A549 (cell line): Measurements from ENCODE around the gene RPS6KC1. TPM values are rescaled to one million over a fixed set of nuclear protein-coding genes. Genes with fewer than 3 reads are reported as not detected.
"Not testable (repeated sequence)": the region's sequence is repeated elsewhere in the genome, so short reads cannot be mapped to it uniquely, and the experiment has no call there.

Experiments used
- ATAC-seq, 2 experiments: fragments of 200-7000 bp in 1 of 2; fragments of >200 bp in 1 of 2; cut with Nextera tagmentation in 1 of 2; cut with Tn5 transposase in 1 of 2; 3 replicates each; pipeline versions ENCODE4 v1.8.0 to v1.9.1; 2018 to 2020; ENCODE audit warnings: mild to moderate bottlenecking in 1 of 2, moderate library complexity in 1 of 2
- CTCF ChIA-PET: fragments of 300-600 bp; sonication (Branson Sonifier 250); formaldehyde crosslinking; extraction: SDS; loops from one replicate; lab custom pipeline; 2021; ENCODE audit warnings: antibody characterized with exemption, inconsistent platforms; lab: Yijun Ruan, JAX
- POLR2A ChIA-PET: fragments of 350-600 bp; formaldehyde crosslinking; extraction: SDS; loops from one replicate; lab custom pipeline; 2021; ENCODE audit warnings: antibody characterized with exemption, inconsistent platforms; lab: Yijun Ruan, JAX
- DNase-seq, 2 experiments: peaks; one replicate each; pipeline versions ENCODE4 v3.0.0 to v3.0.0-alpha.2; 2011 to 2016; ENCODE audit warnings: low read depth in 1 of 2, low spot score in 1 of 2
- FAIRE-seq: peaks from 2 replicates; lab custom pipeline; 2011; peaks lifted over from hg19 to GRCh38; lab: Jason Lieb, UNC
- H3K27ac ChIP-seq, 2 experiments: fragments of >200 bp; sonication (Bioruptor Twin); formaldehyde crosslinking; 3 replicates each; pipeline ENCODE4 v1.5.1; 2016 to 2017
- H3K4me1 ChIP-seq: fragments of >200 bp; sonication (Bioruptor Twin); formaldehyde crosslinking; 3 replicates; pipeline ENCODE4 v1.6.1; 2016
- H3K4me2 ChIP-seq: fragments of >200 bp; sonication (Bioruptor Twin); formaldehyde crosslinking; 3 replicates; pipeline ENCODE4 v1.6.1; 2016
- H3K4me3 ChIP-seq: fragments of >200 bp; sonication (Bioruptor Twin); formaldehyde crosslinking; 3 replicates; pipeline ENCODE4 v1.5.1; 2016
- H3K9me3 ChIP-seq: fragments of >200 bp; sonication (Bioruptor Twin); formaldehyde crosslinking; 3 replicates; pipeline ENCODE4 v1.6.1; 2016
- BCL3 ChIP-seq: fragments of >200 bp; sonication (Bioruptor Twin); formaldehyde crosslinking; IDR thresholded peaks from 3 replicates; pipeline ENCODE4 v1.6.1; 2016
- BHLHE40 ChIP-seq: IDR thresholded peaks from 2 replicates; pipeline ENCODE4 v1.6.1; 2012; ENCODE audit warnings: low read depth, low read length, inconsistent platforms
- CBX2 ChIP-seq: fragments of 200-600 bp; sonication (generic); IDR thresholded peaks from 2 replicates; pipeline ENCODE4 v1.6.1; 2016; ENCODE audit warnings: low read depth, mild to moderate bottlenecking, borderline replicate concordance
- CEBPB ChIP-seq, 2 experiments: fragments of >200 bp in 1 of 2; sonication (Bioruptor Twin) in 1 of 2; formaldehyde crosslinking in 1 of 2; IDR thresholded peaks; 2 replicates each; pipeline ENCODE4 v1.6.1; 2012 to 2016
- ESRRA ChIP-seq: fragments of 150-350 bp; IDR thresholded peaks from 2 replicates; pipeline ENCODE4 v1.6.1; 2014; ENCODE audit warnings: mild to moderate bottlenecking, low read length, borderline replicate concordance
- FOSB ChIP-seq: fragments of 250-450 bp; sonication (Bioruptor Pico); IDR thresholded peaks from 2 replicates; pipeline ENCODE4 v1.5.0; 2020; ENCODE audit warnings: mild to moderate bottlenecking, moderate library complexity
- HDAC2 ChIP-seq: fragments of 200-600 bp; sonication (generic); IDR thresholded peaks from 2 replicates; pipeline ENCODE4 v1.6.1; 2016
- HES2 ChIP-seq: fragments of >200 bp; sonication (Bioruptor Twin); formaldehyde crosslinking; IDR thresholded peaks from 2 replicates; pipeline ENCODE4 v1.6.1; 2016
- JUNB ChIP-seq: fragments of >200 bp; sonication (Bioruptor Twin); formaldehyde crosslinking; IDR thresholded peaks from 2 replicates; pipeline ENCODE4 v1.6.1; 2016
- KDM1A ChIP-seq: fragments of 200-600 bp; sonication (generic); IDR thresholded peaks from 2 replicates; pipeline ENCODE4 v1.6.1; 2016; ENCODE audit warnings: low read depth, mild to moderate bottlenecking
- MAZ ChIP-seq: fragments of 150-350 bp; IDR thresholded peaks from 2 replicates; pipeline ENCODE4 v1.6.1; 2014; ENCODE audit warnings: antibody characterized with exemption, low read depth, low read length, borderline replicate concordance
- NFE2L2 ChIP-seq: fragments of 150-350 bp; conservative IDR thresholded peaks from 2 replicates; pipeline ENCODE4 v1.6.1; 2014; ENCODE audit warnings: low read length
- NR3C1 ChIP-seq: fragments of >200 bp; sonication (Bioruptor Twin); formaldehyde crosslinking; IDR thresholded peaks from 3 replicates; pipeline ENCODE4 v1.6.1; 2017
- PHF8 ChIP-seq: fragments of 200-600 bp; sonication (generic); IDR thresholded peaks from 2 replicates; pipeline ENCODE4 v1.6.1; 2016; ENCODE audit warnings: low read depth, mild to moderate bottlenecking, antibody characterized with exemption, moderate library complexity, borderline replicate concordance
- POLR2AphosphoS2 ChIP-seq: conservative IDR thresholded peaks from 2 replicates; pipeline ENCODE4 v1.6.1; 2012; ENCODE audit warnings: low read length, improper control_type of control experiment, inconsistent platforms
- SREBF2 ChIP-seq: fragments of 450-650 bp; IDR thresholded peaks from 2 replicates; pipeline ENCODE4 v1.6.1; 2014; ENCODE audit warnings: mild to moderate bottlenecking, moderate library complexity
- TFCP2L1 ChIP-seq: fragments of 250-450 bp; sonication (Bioruptor Pico); IDR thresholded peaks from 2 replicates; pipeline ENCODE4 v1.5.0; 2021; ENCODE audit warnings: mild to moderate bottlenecking
- ZC3H11A ChIP-seq: fragments of 450-650 bp; IDR thresholded peaks from 2 replicates; pipeline ENCODE4 v1.6.1; 2014; ENCODE audit warnings: antibody characterized with exemption, mild to moderate bottlenecking
- WGBS: methylation state at CpG from one replicate; pipeline ENCODE4 v1.1.6; 2017; ENCODE audit errors: missing lambda C conversion rate; 5-methylcytosine and 5-hydroxymethylcytosine counted together
- polyA plus RNA-seq, 4 experiments: library from polyadenylated mRNA; depleted of rRNA in 3 of 4; stranded (reverse); fragments of >200 nt; fragmentation: RNase III in 1 of 4; extraction: RNeasy Plus Mini Kit Qiagen cat#74134 plus additional on column Dnase treatment in 1 of 4; gene quantifications; 2 replicates in 3 of 4; 3 replicates in 1 of 4; pipeline ENCODE4 v1.2.3, GENCODE V29; 2011 to 2017

Gene RPS6KC1
- polyA plus RNA-seq, 2 of the 4 experiments (the other 2 are of a cell fraction) = 11.7 to 25.4 TPM

DNA sequence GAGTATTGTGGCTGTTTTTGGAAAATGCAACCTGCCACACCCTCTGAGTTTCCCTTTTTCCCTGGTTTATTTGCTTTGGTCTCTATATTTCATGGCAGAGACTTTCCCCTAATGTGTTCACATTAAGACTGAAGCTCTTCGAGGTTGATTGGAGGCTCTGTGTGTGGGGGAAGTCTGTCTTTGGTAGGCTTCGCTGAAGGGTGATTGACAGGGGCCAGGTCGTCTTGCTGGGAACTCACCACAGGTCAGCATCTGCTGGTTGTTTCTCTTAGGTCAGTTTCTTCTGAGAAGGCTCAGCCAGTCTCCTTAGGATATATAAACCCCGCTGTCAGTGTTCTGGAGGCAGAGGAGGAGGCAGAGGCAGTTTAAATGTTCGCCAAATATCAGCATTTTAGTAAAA, 249.4 kb downstream of the RPS6KC1 start (continued):
- TF ChIP-seq BCL3 (no peak), JUNB (no peak), HES2 (no peak)

DNA sequence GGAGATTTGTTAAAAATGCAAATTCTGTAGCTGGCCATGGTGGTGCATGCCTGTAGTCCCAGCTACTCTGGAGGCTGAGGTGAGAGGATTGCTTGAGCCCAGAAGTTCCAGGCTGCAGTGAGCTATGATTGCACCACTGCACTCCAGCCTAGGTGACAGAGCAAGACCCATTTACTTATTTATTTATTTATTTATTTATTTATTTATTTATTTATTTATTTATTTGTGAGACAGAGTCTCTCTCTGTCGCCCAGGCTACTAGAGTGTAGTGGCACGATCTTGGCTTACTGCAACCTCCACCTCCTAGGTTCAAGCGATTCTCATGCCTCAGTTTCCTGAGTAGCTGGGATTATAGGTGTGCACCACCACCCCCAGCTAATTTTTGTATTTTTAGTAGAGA, 250.5 kb downstream of the RPS6KC1 start:
- ATAC-seq, DNase-seq, H3K4me3 ChIP-seq, H3K4me1 ChIP-seq, POLR2A ChIA-PET, FAIRE-seq, H3K4me2 ChIP-seq, H3K27ac ChIP-seq, H3K9me3 ChIP-seq: not testable (repeated sequence)
- peak; percentile 89 for TF ChIP-seq ZC3H11A
- WGBS = 67% methylated on average over 3 of the region's 3 CpGs
- CTCF ChIA-PET = interaction anchor here (0.5 kb wide), 1 partner anchor 171 kb away, joined by 3 read pairs; no protein-coding TSS in a partner anchor

DNA sequence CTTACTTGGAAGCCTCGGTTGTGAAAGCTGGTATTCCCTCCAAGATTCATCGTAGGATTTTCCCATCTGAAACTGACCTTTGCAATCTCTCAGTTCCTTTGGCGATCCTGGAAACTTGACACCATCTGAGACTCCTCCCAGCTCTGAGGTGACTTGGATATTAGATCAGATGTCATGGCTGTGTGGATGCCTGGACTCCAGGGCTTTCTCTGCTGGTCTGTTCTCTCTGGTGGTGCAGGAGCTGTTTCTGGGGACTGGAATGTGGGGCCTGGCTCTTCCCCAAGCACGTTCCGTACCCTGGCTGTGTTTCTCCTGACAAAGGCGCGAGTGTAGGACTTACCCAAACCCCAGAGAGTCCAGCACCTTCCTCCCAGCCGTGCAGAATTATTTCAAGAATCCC, 252.2 kb downstream of the RPS6KC1 start:
- WGBS = 42% methylated on average over 8 of the region's 8 CpGs
- no peak overlapping the region for H3K4me2 ChIP-seq
- no peak overlapping the region for H3K27ac ChIP-seq
- no peaks in the 10 kb centered on the region for H3K4me1 ChIP-seq
- 0 out of 6 replicates have a peak, but pooled peaks of 1 of the 2 experiments have one; percentile 47 for ATAC-seq
- ChIA-PET CTCF (no interaction called here), POLR2A (no interaction called here)
- no peak overlapping the region for H3K4me3 ChIP-seq
- TF ChIP-seq POLR2AphosphoS2 (no peak), ZC3H11A (no peak), CEBPB (IDR thresholded peaks at IDR 0.05) (no peak), PHF8 (no peak), NR3C1 (no peak), NFE2L2 (no peak), CBX2 (no peak), TFCP2L1 (CRISPR knock-in tag) (no peak)
- no peaks in the 10 kb centered on the region for H3K9me3 ChIP-seq
- no peak for FAIRE-seq
- no peak for DNase-seq

DNA sequence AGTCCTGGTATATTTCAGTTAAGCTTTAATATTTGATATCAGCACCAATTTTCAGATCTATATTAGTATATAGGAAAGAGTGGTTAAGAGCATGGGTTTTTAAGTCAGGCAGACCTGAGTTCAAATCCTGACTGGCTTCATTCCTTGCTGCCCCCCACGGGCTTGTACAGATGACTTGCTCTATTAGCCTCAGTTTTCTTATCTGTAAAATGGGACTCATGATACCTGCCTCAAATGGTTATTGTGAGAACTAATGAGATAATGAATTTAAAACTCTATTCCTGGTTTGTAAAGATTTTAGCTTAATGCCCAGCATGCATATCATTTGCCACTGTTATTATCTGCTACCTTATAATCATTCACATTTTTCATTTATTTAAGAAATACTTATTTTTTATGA, 264.5 kb downstream of the RPS6KC1 start:
- FAIRE-seq (no peak), ATAC-seq (no peak), DNase-seq (no peak)
- 0% methylated on average over 1 of the region's 1 CpG for WGBS
- Histone ChIP-seq H3K4me2 (no peak overlapping the region), H3K27ac (no peak overlapping the region), H3K9me3 (no peaks in the 10 kb centered on the region; the same call in 2 of the 3 replicates), H3K4me3 (no peak overlapping the region), H3K4me1 (no peaks in the 10 kb centered on the region)
- TF ChIP-seq MAZ (no peak), ESRRA (no peak), SREBF2 (no peak), KDM1A (no peak), HDAC2 (no peak), FOSB (CRISPR knock-in tag) (no peak), BHLHE40 (no peak)
- CTCF ChIA-PET = no interaction called here
- POLR2A ChIA-PET = no interaction called here

- WGBS = 8% methylated on average over 1 of the region's 1 CpG
- H3K9me3 ChIP-seq, DNase-seq, H3K4me3 ChIP-seq, FAIRE-seq, H3K27ac ChIP-seq, H3K4me2 ChIP-seq, H3K4me1 ChIP-seq, POLR2A ChIA-PET, CTCF ChIA-PET, ATAC-seq: not testable (repeated sequence)
Measured at GRCh38 chr1:213318458-213318857, 267.4 kb downstream of the RPS6KC1 start.
